Measurements from ENCODE around the gene MAFG. TPM values are rescaled to one million over a fixed set of nuclear protein-coding genes. Genes with fewer than 3 reads are reported as not detected.

The MAFG gene
- total RNA-seq, 2 experiments from 2014 or later: 14.0 to 16.5 TPM

DNA sequence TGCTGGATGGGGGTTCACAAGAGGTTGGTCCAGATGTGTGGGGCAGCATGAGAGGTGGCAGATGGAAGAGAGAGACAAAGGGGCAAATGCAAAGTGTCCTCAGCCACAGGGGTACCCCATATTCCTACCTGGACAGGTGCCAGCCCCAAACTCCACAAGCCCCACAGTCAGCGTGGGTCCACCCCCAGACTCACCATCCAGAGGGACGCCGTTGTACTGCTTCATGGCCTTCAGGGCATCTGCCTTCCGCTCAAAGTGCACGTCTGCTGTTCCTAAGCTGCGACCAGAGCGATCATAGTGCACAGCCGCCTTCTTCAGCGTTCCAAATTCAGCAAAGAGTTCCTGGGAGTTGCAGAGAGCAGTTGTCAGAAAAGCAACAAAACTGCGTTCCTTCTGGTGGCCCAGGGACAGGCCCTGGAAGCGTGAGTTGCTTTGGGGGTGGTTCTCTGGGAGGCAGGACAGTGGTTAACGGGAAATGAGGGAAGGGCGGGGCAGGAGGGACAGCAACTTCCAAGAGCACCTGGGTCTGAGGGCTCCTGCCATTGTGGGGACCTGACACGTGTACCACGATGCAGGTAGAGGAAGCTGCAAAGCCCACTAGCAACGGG lies 38.4 kb downstream of the MAFG start:
- Mint-ChIP-seq H3K27me3 (ENCODE audit: low read depth) (no peaks in the 10 kb centered on the region), H3K4me1 (ENCODE audit: low read depth) (peaks cover 38% of the 10 kb centered on the region), H3K36me3 (ENCODE audit: low read depth) (peaks cover 58% of the 10 kb centered on the region), H3K4me3 (peak overlapping the region; percentile 91), H3K9me3 (ENCODE audit: insufficient read depth) (no peaks in the 10 kb centered on the region), H3K27ac (peak overlapping the region; percentile 50)
- DNase-seq: no peak
- ChIA-PET POLR2A (interaction anchor here (0.5 kb wide), 2 partner anchors 88 to 131 kb away, joined by 3 to 6 read pairs; no protein-coding TSS in a partner anchor), CTCF (interaction anchor here (0.9 kb wide), 1 partner anchor 20 kb away, joined by 4 read pairs; no protein-coding TSS in a partner anchor)
- no peak for ATAC-seq

DNA sequence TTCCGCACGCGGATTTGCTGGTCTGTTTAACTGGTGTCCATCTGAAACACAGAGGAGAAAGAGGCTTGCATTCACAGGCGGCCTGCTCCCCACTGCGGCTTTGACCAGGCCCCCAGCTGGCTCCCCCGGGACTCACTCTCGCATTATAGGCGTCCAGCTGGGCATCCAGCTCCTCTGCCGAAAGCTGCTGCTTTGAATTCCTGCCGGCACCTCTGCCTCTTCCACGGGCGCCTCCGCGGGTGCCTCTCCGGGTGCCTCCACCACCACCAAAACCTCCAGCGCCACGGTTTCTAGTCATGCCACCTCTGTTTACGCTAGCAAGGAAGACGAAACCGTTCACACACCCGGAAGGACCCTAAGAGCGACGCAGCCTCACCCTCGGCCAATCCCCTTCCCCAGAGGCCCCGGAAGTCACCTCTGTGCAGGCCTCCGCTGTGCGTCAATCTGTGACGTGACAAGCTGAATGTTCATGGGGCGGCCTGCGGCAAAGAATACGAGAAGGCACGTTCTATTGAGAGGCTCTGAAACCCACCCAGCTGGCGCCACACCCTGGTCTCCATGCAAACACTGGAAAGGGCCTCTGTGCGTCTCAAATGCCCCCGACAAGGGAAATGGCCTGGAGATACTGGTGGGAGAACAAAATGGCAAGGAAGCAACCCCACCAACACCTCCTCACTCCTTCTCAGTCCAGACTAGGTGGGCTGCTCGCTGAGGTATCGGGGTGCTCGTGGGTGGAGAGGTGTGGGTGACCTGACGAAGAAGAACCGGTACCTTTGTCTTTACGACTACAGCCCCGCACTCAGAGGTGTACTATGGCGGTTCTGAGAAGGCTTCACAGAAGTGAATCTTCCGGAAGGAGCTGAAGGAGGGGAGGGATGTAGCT lies 39.2 kb downstream of the MAFG start:
- DNase-seq (no peak), ATAC-seq (no peak)
- Mint-ChIP-seq H3K9me3 (ENCODE audit: insufficient read depth) (no peaks in the 10 kb centered on the region), H3K36me3 (ENCODE audit: low read depth) (peaks cover 57% of the 10 kb centered on the region), H3K27me3 (ENCODE audit: low read depth) (no peaks in the 10 kb centered on the region), H3K27ac (peak overlapping the region; percentile 50), H3K4me3 (peak overlapping the region; percentile 32), H3K4me1 (ENCODE audit: low read depth) (peaks cover 37% of the 10 kb centered on the region)
- ChIA-PET POLR2A (no interaction called here), CTCF (no interaction called here)

DNA sequence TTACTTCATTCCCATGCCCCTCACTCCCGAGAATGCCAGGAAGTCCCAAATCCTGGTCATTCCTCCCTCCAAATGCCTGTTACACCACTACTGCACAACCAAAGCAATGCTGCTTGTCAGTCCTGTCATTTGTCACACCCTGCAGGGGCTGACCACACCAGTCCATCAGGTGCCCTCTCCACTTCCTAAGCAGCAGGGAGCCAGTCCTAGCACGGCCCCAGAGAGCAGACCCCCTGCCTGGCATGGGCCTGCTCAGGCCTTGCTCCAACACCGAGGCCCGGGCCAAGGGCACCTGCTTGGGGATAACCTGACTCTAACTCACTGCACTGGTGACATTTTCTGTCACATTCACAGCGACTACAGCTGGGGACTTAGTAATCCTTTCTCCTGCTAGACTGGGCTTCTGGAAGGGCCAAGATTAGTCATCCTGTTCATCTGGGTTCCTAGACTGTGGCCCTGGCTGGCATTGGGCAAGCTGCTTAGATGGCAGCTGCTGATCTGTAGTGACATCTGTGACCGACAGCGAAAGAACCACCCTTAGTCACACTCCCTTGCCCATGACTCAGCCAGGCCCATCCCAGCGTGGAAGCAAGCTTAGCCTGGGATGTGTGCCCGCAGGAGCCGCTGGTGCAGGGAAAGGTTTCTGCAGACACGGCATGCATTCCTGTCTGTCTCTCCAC lies 41.5 kb downstream of the MAFG start:
- Mint-ChIP-seq H3K9me3 (ENCODE audit: insufficient read depth) (no peaks in the 10 kb centered on the region), H3K4me3 (no peak overlapping the region), H3K27ac (peak overlapping the region; percentile 74), H3K4me1 (ENCODE audit: low read depth) (peaks cover 32% of the 10 kb centered on the region), H3K36me3 (ENCODE audit: low read depth) (peaks cover 65% of the 10 kb centered on the region), H3K27me3 (ENCODE audit: low read depth) (no peaks in the 10 kb centered on the region)
- CTCF ChIA-PET: no interaction called here
- POLR2A ChIA-PET: interaction anchor here (1.4 to 1.9 kb wide), 3 partner anchors 9 to 16 kb away, joined by 3 to 8 read pairs (median 6); partner anchors contain the start of gene ARHGDIA
- ATAC-seq (no peak), DNase-seq (no peak)

DNA sequence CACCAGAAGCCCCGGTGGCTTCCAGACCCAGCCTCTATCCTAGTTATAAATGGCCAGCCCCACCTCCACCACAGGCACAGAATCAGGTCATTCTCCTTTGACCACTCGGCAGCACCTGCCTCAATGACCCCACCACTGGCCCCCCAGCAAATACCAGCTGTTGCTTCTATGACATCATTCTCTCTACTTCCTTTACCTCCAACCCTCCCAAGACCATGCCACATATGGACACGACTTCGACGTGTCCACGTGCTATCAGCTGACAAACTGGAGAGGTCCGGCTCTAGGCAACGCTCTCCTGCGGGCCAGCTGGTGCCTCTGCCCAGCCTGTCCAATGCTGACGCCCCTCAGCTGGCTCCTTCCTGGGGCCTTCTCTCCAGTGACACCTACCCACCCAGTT lies 42.1 kb downstream of the MAFG start:
- H3K27me3 Mint-ChIP-seq (ENCODE audit: low read depth): no peaks in the 10 kb centered on the region
- peaks cover 66% of the 10 kb centered on the region for H3K36me3 Mint-ChIP-seq (ENCODE audit: low read depth)
- peak overlapping the region; percentile 74 for H3K27ac Mint-ChIP-seq
- ChIA-PET POLR2A (interaction anchor here (0.8 to 1.9 kb wide), 5 partner anchors 8 to 23 kb away, joined by 4 to 8 read pairs (median 5); partner anchors contain the start of gene ARHGDIA), CTCF (no interaction called here)
- H3K9me3 Mint-ChIP-seq (ENCODE audit: insufficient read depth): no peaks in the 10 kb centered on the region
- no peak for ATAC-seq
- peaks cover 31% of the 10 kb centered on the region for H3K4me1 Mint-ChIP-seq (ENCODE audit: low read depth)
- no peak overlapping the region for H3K4me3 Mint-ChIP-seq
- DNase-seq: no peak

DNA sequence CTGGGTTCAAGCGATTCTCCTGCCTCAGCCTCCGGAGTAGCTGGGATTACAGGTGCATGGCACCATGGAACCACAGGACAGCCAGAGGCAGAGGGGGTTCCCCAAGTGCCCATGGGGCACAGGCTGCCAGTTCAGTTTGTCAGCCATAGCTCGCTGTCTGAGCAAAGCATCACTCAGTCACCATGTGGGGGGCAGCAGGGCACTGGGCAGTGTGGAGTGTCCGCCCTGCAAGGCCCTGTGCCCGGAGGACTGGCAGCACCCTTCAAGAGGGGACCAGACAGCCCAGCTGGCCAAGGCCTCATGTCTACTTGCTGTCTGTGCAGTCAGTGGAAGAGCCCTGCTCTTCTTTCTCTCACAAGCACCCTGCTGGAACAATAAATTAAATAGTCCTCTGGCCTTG lies 42.6 kb downstream of the MAFG start:
- peaks cover 26% of the 10 kb centered on the region for H3K4me1 Mint-ChIP-seq (ENCODE audit: low read depth)
- peaks cover 63% of the 10 kb centered on the region for H3K36me3 Mint-ChIP-seq (ENCODE audit: low read depth)
- CTCF ChIA-PET: interaction anchor here (0.7 kb wide), 1 partner anchor 9 kb away, joined by 3 read pairs; no protein-coding TSS in a partner anchor

DNA sequence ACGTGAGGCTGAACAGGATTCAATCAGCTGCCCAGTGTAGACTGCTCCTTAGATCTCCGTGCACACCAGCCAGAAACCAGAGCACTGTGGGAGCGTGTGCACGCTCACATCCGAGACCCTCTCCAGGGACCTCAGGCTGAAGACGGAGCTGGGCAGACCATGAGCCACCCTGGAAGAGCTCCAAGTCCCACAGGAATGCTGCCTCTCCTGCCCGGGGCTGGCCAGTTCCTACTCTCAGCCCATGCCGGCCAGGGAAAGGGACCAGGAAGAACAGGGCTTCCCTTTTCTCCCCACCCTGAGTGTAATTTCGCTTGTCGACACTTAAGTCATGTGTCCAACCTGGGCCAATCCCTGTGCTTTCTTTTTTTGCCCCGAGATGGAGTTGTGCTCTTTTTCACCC lies 43.0 kb downstream of the MAFG start:
- POLR2A ChIA-PET: interaction anchor here (0.7 to 1.5 kb wide), 4 partner anchors 9 to 22 kb away, joined by 3 to 4 read pairs (median 4); no protein-coding TSS in a partner anchor
- CTCF ChIA-PET: interaction anchor here (0.7 kb wide), 1 partner anchor 9 kb away, joined by 3 read pairs; no protein-coding TSS in a partner anchor
- Mint-ChIP-seq H3K36me3 (ENCODE audit: low read depth) (peaks cover 62% of the 10 kb centered on the region), H3K9me3 (ENCODE audit: insufficient read depth) (no peaks in the 10 kb centered on the region), H3K4me3 (no peak overlapping the region), H3K27me3 (ENCODE audit: low read depth) (no peaks in the 10 kb centered on the region), H3K27ac (no peak overlapping the region), H3K4me1 (ENCODE audit: low read depth) (peaks cover 25% of the 10 kb centered on the region)
- DNase-seq (no peak), ATAC-seq (peak; percentile 27)

More for the DNA sequence above, 42.6 kb downstream of the MAFG start:
- Mint-ChIP-seq H3K4me3 (no peak overlapping the region), H3K27me3 (ENCODE audit: low read depth) (no peaks in the 10 kb centered on the region), H3K27ac (peak overlapping the region; percentile 74), H3K9me3 (ENCODE audit: insufficient read depth) (no peaks in the 10 kb centered on the region)
- POLR2A ChIA-PET: interaction anchor here (0.7 to 1.5 kb wide), 4 partner anchors 9 to 22 kb away, joined by 4 to 5 read pairs (median 4); no protein-coding TSS in a partner anchor
- DNase-seq (no peak), ATAC-seq (peak; percentile 15)

DNA sequence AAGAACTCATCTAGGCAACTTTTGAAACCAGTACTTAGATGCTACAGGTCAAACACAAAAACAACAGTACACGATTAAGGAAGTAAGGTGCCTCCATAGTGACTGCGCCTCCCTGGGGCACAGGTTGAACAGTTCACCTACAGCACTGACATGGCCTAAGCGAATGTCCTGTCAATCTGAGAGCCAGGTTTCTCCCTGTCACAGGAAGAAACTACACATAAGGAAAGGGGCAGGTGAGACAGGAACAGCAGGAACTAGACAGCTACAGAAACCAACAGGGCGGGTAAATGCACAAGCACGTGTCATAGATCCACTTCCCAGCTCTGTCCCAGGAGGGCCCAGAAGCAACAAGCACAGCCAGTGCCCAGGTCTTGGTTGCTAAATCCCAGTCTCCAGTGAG lies 48.4 kb downstream of the MAFG start:
- ATAC-seq (no peak), DNase-seq (no peak)
- Mint-ChIP-seq H3K27ac (no peak overlapping the region), H3K4me1 (ENCODE audit: low read depth) (peaks cover 6% of the 10 kb centered on the region), H3K9me3 (ENCODE audit: insufficient read depth) (no peaks in the 10 kb centered on the region), H3K36me3 (ENCODE audit: low read depth) (peaks cover 46% of the 10 kb centered on the region), H3K27me3 (ENCODE audit: low read depth) (no peaks in the 10 kb centered on the region), H3K4me3 (no peak overlapping the region)
- ChIA-PET POLR2A (interaction anchor here (1.2 kb wide), 1 partner anchor 8 kb away, joined by 6 read pairs; the partner anchor contains the start of gene ARHGDIA), CTCF (interaction anchor here (1.4 to 1.7 kb wide), 2 partner anchors 9 to 278 kb away, joined by 3 read pairs; no protein-coding TSS in a partner anchor)

DNA sequence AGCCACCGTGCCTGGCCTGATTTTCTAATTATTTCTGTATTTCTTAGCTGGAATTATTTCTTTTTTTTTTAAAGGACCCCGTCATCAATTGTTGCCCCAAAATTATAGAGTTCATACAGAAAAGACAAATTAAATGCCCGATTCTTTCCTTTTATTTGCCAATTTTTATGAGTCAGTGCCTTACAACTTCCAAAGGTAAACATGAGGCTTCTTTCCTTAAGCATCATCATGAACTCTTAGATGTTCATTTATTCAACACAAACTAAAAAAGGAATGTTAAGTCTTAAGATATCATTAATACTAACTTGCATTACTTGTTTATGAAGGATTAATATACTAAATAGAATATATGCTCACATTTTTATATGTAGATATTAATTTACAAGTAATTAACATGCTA lies 49.2 kb downstream of the MAFG start:
- CTCF ChIA-PET: no interaction called here
- ATAC-seq: no peak
- H3K36me3 Mint-ChIP-seq (ENCODE audit: low read depth): peaks cover 44% of the 10 kb centered on the region
- no peak overlapping the region for H3K27ac Mint-ChIP-seq
- POLR2A ChIA-PET: no interaction called here
- H3K27me3 Mint-ChIP-seq (ENCODE audit: low read depth): no peaks in the 10 kb centered on the region
- no peak overlapping the region for H3K4me3 Mint-ChIP-seq
- H3K4me1 Mint-ChIP-seq (ENCODE audit: low read depth): peaks cover 5% of the 10 kb centered on the region
- H3K9me3 Mint-ChIP-seq (ENCODE audit: insufficient read depth): no peaks in the 10 kb centered on the region
- DNase-seq: no peak

DNA sequence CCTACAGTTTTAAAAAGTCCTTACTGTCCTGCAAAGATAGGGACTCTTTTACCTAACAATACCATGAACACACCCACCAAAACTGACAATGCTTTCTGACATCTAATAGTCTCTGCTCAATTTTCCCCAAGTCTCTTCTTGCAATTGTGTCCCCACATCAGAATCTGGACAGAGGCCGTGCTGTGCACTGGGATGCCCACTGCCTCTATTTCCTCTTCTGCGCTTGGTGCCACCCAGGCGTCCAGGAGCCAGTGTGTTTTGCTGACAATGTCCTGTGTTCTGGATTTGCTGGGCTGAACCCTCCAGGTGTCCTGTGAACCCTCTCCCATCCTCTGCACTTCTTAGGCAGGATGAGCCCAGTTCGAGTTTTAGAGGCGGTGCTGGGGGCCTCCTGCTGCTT lies 50.0 kb downstream of the MAFG start:
- POLR2A ChIA-PET: interaction anchor here (1.6 kb wide), 1 partner anchor 9 kb away, joined by 6 read pairs; no protein-coding TSS in a partner anchor
- Mint-ChIP-seq H3K9me3 (ENCODE audit: insufficient read depth) (no peaks in the 10 kb centered on the region), H3K27me3 (ENCODE audit: low read depth) (no peaks in the 10 kb centered on the region), H3K4me3 (no peak overlapping the region), H3K36me3 (ENCODE audit: low read depth) (peaks cover 48% of the 10 kb centered on the region), H3K27ac (no peak overlapping the region), H3K4me1 (ENCODE audit: low read depth) (peaks cover 11% of the 10 kb centered on the region)
- ATAC-seq (no peak), DNase-seq (no peak)
- CTCF ChIA-PET: no interaction called here

DNA sequence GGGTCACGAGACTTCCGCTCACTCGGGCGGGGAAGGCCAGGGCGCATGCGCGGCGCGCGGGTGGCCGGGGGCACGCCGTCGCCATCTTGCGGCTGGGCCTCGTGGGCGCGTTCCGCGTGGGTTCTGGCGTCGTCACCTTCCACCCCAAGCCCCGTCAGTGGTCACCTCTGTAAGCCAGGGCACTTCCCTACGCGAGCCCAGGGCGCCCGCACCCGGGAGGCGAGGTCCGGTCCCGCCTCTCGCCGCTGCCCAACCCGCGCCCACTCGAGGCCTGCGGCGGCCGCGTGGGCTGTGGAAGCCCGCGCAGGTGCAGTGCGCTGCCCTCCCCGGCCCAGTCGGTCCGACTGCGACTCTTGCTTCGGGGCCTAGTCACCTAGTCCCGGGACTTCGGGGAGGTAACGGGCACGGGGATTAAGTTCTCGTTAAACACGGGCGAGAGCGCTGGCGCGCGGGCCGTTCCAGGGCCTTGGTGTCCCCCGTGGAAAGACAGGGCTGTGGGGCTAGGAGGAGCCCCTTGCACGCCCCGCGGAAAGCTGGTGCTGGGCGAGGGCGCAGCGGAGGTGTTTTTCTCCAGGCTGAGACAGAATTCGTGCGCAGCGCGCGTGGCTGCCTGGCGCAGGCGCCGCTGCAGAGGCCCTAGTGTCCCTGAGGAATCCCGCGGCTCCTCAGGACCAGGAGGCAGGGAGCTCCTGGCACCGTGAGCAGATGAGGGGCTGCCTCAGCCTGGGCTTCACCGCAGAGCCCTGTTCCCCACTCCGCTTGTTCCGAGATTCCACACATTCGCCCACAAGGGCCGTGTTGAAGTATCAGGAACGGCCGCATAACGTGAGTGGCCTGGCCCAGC lies 55.9 kb downstream of the MAFG start:
- H3K4me1 Mint-ChIP-seq (ENCODE audit: low read depth): peaks cover 37% of the 10 kb centered on the region
- H3K27me3 Mint-ChIP-seq (ENCODE audit: low read depth): no peaks in the 10 kb centered on the region
- peak; percentile 96 for DNase-seq
- H3K27ac Mint-ChIP-seq: peak overlapping the region; percentile 97
- H3K4me3 Mint-ChIP-seq: peak overlapping the region; percentile 83
- ChIA-PET CTCF (interaction anchor here (2.6 kb wide), 1 partner anchor 56 kb away, joined by 5 read pairs; the partner anchor contains the start of gene MAFG), POLR2A (interaction anchor here (0.8 to 2.6 kb wide), 10 partner anchors 8 to 446 kb away, joined by 3 to 23 read pairs (median 6); partner anchors contain the start of genes ALYREF, ANAPC11, CD7 and P4HB)
- ATAC-seq: peak; percentile 8
- peaks cover 40% of the 10 kb centered on the region for H3K36me3 Mint-ChIP-seq (ENCODE audit: low read depth)
- no peaks in the 10 kb centered on the region for H3K9me3 Mint-ChIP-seq (ENCODE audit: insufficient read depth)

All from activated CD8-positive, alpha-beta T cell treated with anti-CD3 and anti-CD28 coated beads, Interleukin-2, amount 10 ng/mL, durations not matched to agents 7 days and 5 days (primary cell).